GM19351 (cell line): ENCODE results near the gene RERE.

Experiments
- ATAC-seq: cut with Tn5 transposase; IDR thresholded peaks from one replicate; pipeline ENCODE4 v1.9.1; 2021; ENCODE audit warnings: mild to moderate bottlenecking, moderate library complexity; ENCODE audit not compliant: unreplicated experiment

The RERE gene

GRCh38 chr1:8589571-8589970 is 227.9 kb downstream of the RERE start:
- no peak for ATAC-seq

- ATAC-seq, result no peak
Observed at GRCh38 chr1:8587784-8588183, 229.7 kb downstream of the RERE start.

- no peak for ATAC-seq
Observed at GRCh38 chr1:8586438-8586837, 231.0 kb downstream of the RERE start.

- no peak for ATAC-seq
Observed at GRCh38 chr1:8584316-8584715, 233.1 kb downstream of the RERE start.

GRCh38 chr1:8583031-8583430 is 234.4 kb downstream of the RERE start:
- ATAC-seq, result no peak

GRCh38 chr1:8580566-8580965 is 236.9 kb downstream of the RERE start:
- no peak for ATAC-seq

GRCh38 chr1:8578936-8579335 is 238.5 kb downstream of the RERE start:
- no peak for ATAC-seq

- ATAC-seq, result no peak
Observed at GRCh38 chr1:8578132-8578877, 239.1 kb downstream of the RERE start.

- ATAC-seq, result no peak
Observed at GRCh38 chr1:8574985-8575384, 242.5 kb downstream of the RERE start.

GRCh38 chr1:8572106-8572505 is 245.3 kb downstream of the RERE start:
- no peak for ATAC-seq

- no peak for ATAC-seq
Observed at GRCh38 chr1:8571200-8571984, 246.0 kb downstream of the RERE start.

GRCh38 chr1:8570465-8570864 is 247.0 kb downstream of the RERE start:
- ATAC-seq, result no peak

GRCh38 chr1:8569242-8569641 is 248.2 kb downstream of the RERE start:
- ATAC-seq, result no peak

GRCh38 chr1:8568837-8569236 is 248.6 kb downstream of the RERE start:
- no peak for ATAC-seq

- ATAC-seq, result no peak
Observed at GRCh38 chr1:8567146-8567545, 250.3 kb downstream of the RERE start.

GRCh38 chr1:8565802-8566201 is 251.6 kb downstream of the RERE start:
- ATAC-seq, result no peak

- ATAC-seq, result no peak
Observed at GRCh38 chr1:8563944-8564537, 253.4 kb downstream of the RERE start.

- no peak for ATAC-seq
Observed at GRCh38 chr1:8562881-8563865, 254.3 kb downstream of the RERE start.

GRCh38 chr1:8562222-8562621 is 255.2 kb downstream of the RERE start:
- ATAC-seq, result no peak

GRCh38 chr1:8560611-8561544 is 256.6 kb downstream of the RERE start:
- ATAC-seq, result peak; percentile 44
